Nucleus accumbens (tissue), 56 donors: ENCODE measurements around the gene ADORA2A.
A peak's percentile ranks its signal among the peaks of the same experiment; 100 is the strongest.

Experiments used
- DNase-seq, 56 donors: peaks; one replicate each; lab custom pipeline; 2025; lab: John Stamatoyannopoulos, UW

Gene ADORA2A

GRCh38 chr22:24416611-24417010 is 10.8 kb upstream of the ADORA2A start:
- DNase-seq = no peak

- DNase-seq = no peak
Observed at GRCh38 chr22:24417200-24417599, 10.2 kb upstream of the ADORA2A start.

- DNase-seq = no peak
Observed at GRCh38 chr22:24417901-24418641, 9.3 kb upstream of the ADORA2A start.

GRCh38 chr22:24418786-24419474 is 8.5 kb upstream of the ADORA2A start:
- DNase-seq = no peak

- no peak for DNase-seq
Observed at GRCh38 chr22:24419475-24419850, 7.9 kb upstream of the ADORA2A start.

- no peak for DNase-seq
Observed at GRCh38 chr22:24420072-24420976, 7.1 kb upstream of the ADORA2A start.

- DNase-seq = no peak
Observed at GRCh38 chr22:24420977-24421343, 6.4 kb upstream of the ADORA2A start.

GRCh38 chr22:24421428-24421931 is 5.9 kb upstream of the ADORA2A start:
- no peak for DNase-seq

- DNase-seq = no peak
Observed at GRCh38 chr22:24422102-24422665, 5.2 kb upstream of the ADORA2A start.

- peak in 12 of 56 donors; percentile 8 to 58 (median 16) for DNase-seq
Observed at GRCh38 chr22:24423519-24424000, 3.8 kb upstream of the ADORA2A start.

GRCh38 chr22:24424001-24424900 is 3.1 kb upstream of the ADORA2A start:
- no peak for DNase-seq

GRCh38 chr22:24424901-24425775 is 2.3 kb upstream of the ADORA2A start:
- no peak for DNase-seq

- no peak for DNase-seq
Observed at GRCh38 chr22:24426436-24426835, 963 bp upstream of the ADORA2A start.

- peak in 2 of 56 donors; percentile 16 to 17 for DNase-seq
Observed at GRCh38 chr22:24426851-24427499, 424 bp upstream of the ADORA2A start.

- no peak for DNase-seq
Observed at GRCh38 chr22:24428751-24429410, 1.5 kb downstream of the ADORA2A start.

- DNase-seq = peak in 4 of 56 donors; percentile 12 to 54 (median 17)
Observed at GRCh38 chr22:24429411-24430365, 2.3 kb downstream of the ADORA2A start.
